HepG2 (cell line): Measurements from ENCODE around the gene LRRC27. TPM values are rescaled to one million over a fixed set of nuclear protein-coding genes. Genes with fewer than 3 reads are reported as not detected.

Experiments used
- ATAC-seq: fragments of 200-7000 bp; cut with Tn5 transposase; 3 replicates; pipeline ENCODE4 v1.9.1; 2020; ENCODE audit warnings: mild to moderate bottlenecking, moderate library complexity
- BruUV-seq: library from RNA; stranded (reverse); fragments of 400-500 nt; replicated peaks from 2 replicates; lab custom pipeline; 2021; lab: Mats Ljungman, UMichigan
- CTCF ChIA-PET: fragments of 300-600 bp; formaldehyde crosslinking; extraction: SDS; loops from one replicate; lab custom pipeline; 2021; ENCODE audit warnings: low total read pairs, inconsistent platforms, low intra/inter-chr PET ratio; lab: Yijun Ruan, JAX
- POLR2A ChIA-PET: fragments of 350-600 bp; sonication (Branson Sonifier 250); formaldehyde crosslinking; loops from one replicate; lab custom pipeline; 2020; ENCODE audit warnings: antibody characterized with exemption, inconsistent platforms; lab: Yijun Ruan, JAX
- DNase-seq: peaks from one replicate; pipeline ENCODE4 v3.0.0-alpha.2; 2015; ENCODE audit warnings: low spot score
- FAIRE-seq: peaks from 3 replicates; lab custom pipeline; 2011; peaks lifted over from hg19 to GRCh38; lab: Jason Lieb, UNC
- H2AFZ ChIP-seq: one replicate; pipeline ENCODE4 v1.6.1; 2011; ENCODE audit warnings: low read length, inconsistent platforms
- H3K27ac ChIP-seq: fragments of 300-600 bp; 3 replicates; pipeline ENCODE4 v1.8.0; 2011; ENCODE audit warnings: mixed run types, mild to moderate bottlenecking, mixed read lengths, low read length, inconsistent platforms; ENCODE audit not compliant: insufficient read depth; ENCODE audit errors: extremely low read length
- H3K27me3 ChIP-seq, 2 experiments: fragments of 200-600 bp in 1 of 2; 2 replicates in 1 of 2; 3 replicates in 1 of 2; pipeline versions ENCODE4 v1.6.0 to v1.8.0; 2011; ENCODE audit warnings: low read length in 2 of 2, mild to moderate bottlenecking in 2 of 2, moderate library complexity in 2 of 2, inconsistent platforms in 1 of 2; ENCODE audit not compliant: insufficient read depth in 2 of 2, control insufficient read depth in 1 of 2
- H3K36me3 ChIP-seq, 2 experiments: fragments of 200-600 bp in 1 of 2; replicated peaks in 1 of 2; 2 replicates in 1 of 2; 3 replicates in 1 of 2; pipeline versions ENCODE4 v1.5.1 to v1.8.0; 2011; ENCODE audit warnings: low read length in 2 of 2, inconsistent platforms in 1 of 2; ENCODE audit not compliant: insufficient read depth in 2 of 2, control insufficient read depth in 1 of 2
- H3K4me1 ChIP-seq: 2 replicates; pipeline ENCODE4 v1.5.1; 2012; ENCODE audit warnings: low read length, inconsistent platforms; ENCODE audit not compliant: insufficient read depth
- H3K4me2 ChIP-seq: 2 replicates; pipeline ENCODE4 v1.6.0; 2011; ENCODE audit warnings: low read depth, low read length, inconsistent platforms
- H3K4me3 ChIP-seq, 3 experiments: fragments of 200-600 bp in 1 of 3; sonication (generic), shearing (Covaris generic) in 1 of 3; replicated peaks in 1 of 3; 2 replicates each; pipeline ENCODE4 v1.5.1; 2011 to 2016; ENCODE audit warnings: low read length in 3 of 3, inconsistent platforms in 2 of 3, low read depth in 2 of 3, mild to moderate bottlenecking in 2 of 3, control low read depth in 1 of 3, mixed read lengths in 1 of 3; ENCODE audit not compliant: insufficient read depth in 1 of 3
- H3K79me2 ChIP-seq: one replicate; pipeline ENCODE4 v1.6.1; 2011; ENCODE audit warnings: low read length, inconsistent platforms; ENCODE audit not compliant: insufficient read depth
- H3K9ac ChIP-seq: 2 replicates; pipeline ENCODE4 v1.6.0; 2011; ENCODE audit warnings: mild to moderate bottlenecking, low read depth, low read length, inconsistent platforms; ENCODE audit not compliant: insufficient read depth
- H3K9me3 ChIP-seq: 2 replicates; pipeline ENCODE4 v1.5.1; 2012; ENCODE audit warnings: mild to moderate bottlenecking, low read length
- H4K20me1 ChIP-seq: 2 replicates; pipeline ENCODE4 v1.6.0; 2011; ENCODE audit warnings: inconsistent platforms, mild to moderate bottlenecking, low read length, moderate library complexity; ENCODE audit not compliant: insufficient read depth
- FOSL1 ChIP-seq: sonication (generic); formaldehyde crosslinking; IDR thresholded peaks from 2 replicates; pipeline ENCODE4 v1.9.0; 2021; ENCODE audit warnings: missing genetic modification reagents, borderline replicate concordance
- KDM1A ChIP-seq: IDR thresholded peaks from 2 replicates; pipeline ENCODE4 v1.6.1; 2016; ENCODE audit warnings: missing compliant biosample characterization
- NR1H2 ChIP-seq: sonication (generic); formaldehyde crosslinking; IDR thresholded peaks from 2 replicates; pipeline ENCODE4 v1.8.1; 2022; ENCODE audit warnings: low read depth, missing genetic modification reagents, borderline replicate concordance
- ZNF296 ChIP-seq: sonication (generic); formaldehyde crosslinking; conservative IDR thresholded peaks from 2 replicates; pipeline ENCODE4 v1.5.0; 2020; ENCODE audit warnings: mild to moderate bottlenecking, missing genetic modification reagents
- ZNF350 ChIP-seq: sonication (generic); formaldehyde crosslinking; IDR thresholded peaks from 2 replicates; pipeline ENCODE4 v1.4.0; 2020; ENCODE audit warnings: mild to moderate bottlenecking, low read depth, missing genetic modification reagents, borderline replicate concordance
- ZNF441 ChIP-seq: sonication (generic); formaldehyde crosslinking; IDR thresholded peaks from 2 replicates; pipeline ENCODE4 v1.7.0; 2021; ENCODE audit warnings: missing genetic modification reagents, borderline replicate concordance
- ZNF761 ChIP-seq: sonication (generic); formaldehyde crosslinking; conservative IDR thresholded peaks from 2 replicates; pipeline ENCODE4 v1.4.0; 2020; ENCODE audit warnings: mild to moderate bottlenecking, missing genetic modification reagents
- WGBS: methylation state at CpG from one replicate; pipeline ENCODE4 v1.1.6; 2017; ENCODE audit warnings: low lambda C conversion rate; 5-methylcytosine and 5-hydroxymethylcytosine counted together
- in situ Hi-C: cut with HindIII; loops from 2 replicates; pipeline ENCODE4 v1.10.0; 2017; ENCODE audit warnings: low pct_unique_long_range_greater_than_20kb; ENCODE audit not compliant: extremely low pct_ligation_motif_present
- intact Hi-C: fragments of 100-400 bp; cut with micrococcal nuclease; formaldehyde crosslinking; loops from one replicate; pipeline ENCODE4 v1.10.0; 2022; ENCODE audit not compliant: unreplicated experiment
- polyA plus RNA-seq, 8 experiments: library from polyadenylated mRNA; depleted of rRNA in 3 of 8; stranded (reverse) in 7 of 8; unstranded in 1 of 8; fragments of >200 nt; fragmentation: Illumina TruSeq in 4 of 8; extraction: Trizol in 4 of 8; gene quantifications; 2 replicates each; pipeline versions ENCODE4 v1.2.1 to v1.2.3, GENCODE V29; 2011 to 2016; ENCODE audit warnings: low read depth in 4 of 8, missing spikeins in 1 of 8, mixed read lengths in 1 of 8; ENCODE audit not compliant: insufficient read depth in 1 of 8
- total RNA-seq, 5 experiments: library from RNA; depleted of rRNA; stranded (reverse); fragments of >200 nt; fragmentation: Illumina TruSeq; extraction: Trizol; gene quantifications; 2 replicates each; pipeline ENCODE4 v1.2.3, GENCODE V29; 2016; ENCODE audit warnings: low read depth in 1 of 5
- TF ChIP-seq, protein P1 (sequence below): sonication (generic); formaldehyde crosslinking; IDR thresholded peaks from 2 replicates; pipeline ENCODE4 v1.4.0; 2020; ENCODE audit warnings: missing genetic modification reagents
- TF ChIP-seq, protein P2 (sequence below): sonication (generic); formaldehyde crosslinking; IDR thresholded peaks from 2 replicates; pipeline ENCODE4 v1.5.1; 2020; ENCODE audit warnings: missing genetic modification reagents, mild to moderate bottlenecking, borderline replicate concordance
- TF ChIP-seq, protein P3 (sequence below): sonication (generic); formaldehyde crosslinking; IDR thresholded peaks from 2 replicates; pipeline ENCODE4 v1.5.1; 2020; ENCODE audit warnings: mild to moderate bottlenecking, missing genetic modification reagents
- TF ChIP-seq, protein P4 (sequence below): sonication (generic); formaldehyde crosslinking; IDR thresholded peaks from 2 replicates; pipeline ENCODE4 v1.4.0; 2020; ENCODE audit warnings: missing genetic modification reagents

Gene LRRC27
- total and polyA plus RNA-seq, 2 of the 13 experiments (the other 11 are each of a cell fraction or from before 2014, with no cell fraction given) = 4.2 to 4.6 TPM

DNA sequence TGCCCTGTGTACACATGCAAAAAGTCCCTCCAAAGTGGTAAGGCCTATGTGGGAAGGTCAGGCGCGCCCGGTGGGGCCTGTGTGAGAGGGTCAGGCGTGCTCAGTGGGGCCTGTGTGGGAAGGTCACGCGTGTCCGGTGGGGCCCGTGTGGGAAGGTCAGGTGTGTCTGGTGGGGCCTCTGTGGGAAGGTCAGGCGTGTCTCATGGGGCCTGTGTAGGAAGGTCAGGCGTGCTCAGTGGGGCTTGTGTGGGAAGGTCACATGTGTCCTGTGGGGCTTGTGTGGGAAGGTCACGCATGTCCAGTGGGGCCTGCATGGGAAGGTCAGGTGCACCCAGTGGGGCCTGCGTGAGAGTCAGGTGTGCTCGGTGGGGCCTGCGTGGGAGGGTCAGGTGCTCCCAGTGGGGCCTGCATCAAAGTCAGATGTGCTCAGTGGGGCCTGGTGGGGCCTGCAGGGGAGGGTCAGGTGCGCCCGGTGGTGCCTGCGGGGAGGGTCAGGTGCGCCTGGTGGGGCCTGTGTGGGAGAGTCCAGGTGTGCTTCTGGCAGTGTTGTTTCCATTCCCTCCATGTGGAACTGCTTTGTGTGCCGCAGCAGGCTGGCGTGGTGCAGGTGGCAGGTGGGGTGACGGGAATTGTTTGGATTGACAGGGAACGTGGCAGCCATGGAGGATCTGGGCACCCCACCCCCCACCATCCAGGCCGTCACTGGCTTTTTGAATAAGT is 15.4 kb downstream of the LRRC27 start:
- H3K36me3 ChIP-seq = no peaks in the 10 kb centered on the region
- H3K4me1 ChIP-seq = peaks cover 18% of the 10 kb centered on the region
- H2AFZ ChIP-seq = no peak overlapping the region
- FAIRE-seq = no peak
- H4K20me1 ChIP-seq = no peaks in the 10 kb centered on the region
- in situ Hi-C loops = loop anchor here (5.0 kb wide), 1 partner anchor 125 kb away; no protein-coding TSS in a partner anchor
- H3K27me3 ChIP-seq = no peaks in the 10 kb centered on the region
- no peak overlapping the region for H3K4me3 ChIP-seq
- intact Hi-C loops = no loop called here
- ChIA-PET CTCF (no interaction called here), POLR2A (no interaction called here)
- no peak overlapping the region for H3K9ac ChIP-seq
- BruUV-seq = no TSS peak
- no peaks in the 10 kb centered on the region for H3K9me3 ChIP-seq
- no peak overlapping the region for H3K4me2 ChIP-seq
- H3K27ac ChIP-seq = no peak overlapping the region
- TF ChIP-seq ZNF761 (CRISPR knock-in tag) (no peak), ZNF441 (CRISPR knock-in tag) (no peak), FOSL1 (no peak), KDM1A (no peak), ZNF350 (CRISPR knock-in tag) (no peak), NR1H2 (no peak), ZNF296 (no peak)
- TF ChIP-seq, protein P1, sequence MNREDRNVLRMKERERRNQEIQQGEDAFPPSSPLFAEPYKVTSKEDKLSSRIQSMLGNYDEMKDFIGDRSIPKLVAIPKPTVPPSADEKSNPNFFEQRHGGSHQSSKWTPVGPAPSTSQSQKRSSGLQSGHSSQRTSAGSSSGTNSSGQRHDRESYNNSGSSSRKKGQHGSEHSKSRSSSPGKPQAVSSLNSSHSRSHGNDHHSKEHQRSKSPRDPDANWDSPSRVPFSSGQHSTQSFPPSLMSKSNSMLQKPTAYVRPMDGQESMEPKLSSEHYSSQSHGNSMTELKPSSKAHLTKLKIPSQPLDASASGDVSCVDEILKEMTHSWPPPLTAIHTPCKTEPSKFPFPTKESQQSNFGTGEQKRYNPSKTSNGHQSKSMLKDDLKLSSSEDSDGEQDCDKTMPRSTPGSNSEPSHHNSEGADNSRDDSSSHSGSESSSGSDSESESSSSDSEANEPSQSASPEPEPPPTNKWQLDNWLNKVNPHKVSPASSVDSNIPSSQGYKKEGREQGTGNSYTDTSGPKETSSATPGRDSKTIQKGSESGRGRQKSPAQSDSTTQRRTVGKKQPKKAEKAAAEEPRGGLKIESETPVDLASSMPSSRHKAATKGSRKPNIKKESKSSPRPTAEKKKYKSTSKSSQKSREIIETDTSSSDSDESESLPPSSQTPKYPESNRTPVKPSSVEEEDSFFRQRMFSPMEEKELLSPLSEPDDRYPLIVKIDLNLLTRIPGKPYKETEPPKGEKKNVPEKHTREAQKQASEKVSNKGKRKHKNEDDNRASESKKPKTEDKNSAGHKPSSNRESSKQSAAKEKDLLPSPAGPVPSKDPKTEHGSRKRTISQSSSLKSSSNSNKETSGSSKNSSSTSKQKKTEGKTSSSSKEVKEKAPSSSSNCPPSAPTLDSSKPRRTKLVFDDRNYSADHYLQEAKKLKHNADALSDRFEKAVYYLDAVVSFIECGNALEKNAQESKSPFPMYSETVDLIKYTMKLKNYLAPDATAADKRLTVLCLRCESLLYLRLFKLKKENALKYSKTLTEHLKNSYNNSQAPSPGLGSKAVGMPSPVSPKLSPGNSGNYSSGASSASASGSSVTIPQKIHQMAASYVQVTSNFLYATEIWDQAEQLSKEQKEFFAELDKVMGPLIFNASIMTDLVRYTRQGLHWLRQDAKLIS (CRISPR knock-in tag) = no peak
- TF ChIP-seq, protein P2, sequence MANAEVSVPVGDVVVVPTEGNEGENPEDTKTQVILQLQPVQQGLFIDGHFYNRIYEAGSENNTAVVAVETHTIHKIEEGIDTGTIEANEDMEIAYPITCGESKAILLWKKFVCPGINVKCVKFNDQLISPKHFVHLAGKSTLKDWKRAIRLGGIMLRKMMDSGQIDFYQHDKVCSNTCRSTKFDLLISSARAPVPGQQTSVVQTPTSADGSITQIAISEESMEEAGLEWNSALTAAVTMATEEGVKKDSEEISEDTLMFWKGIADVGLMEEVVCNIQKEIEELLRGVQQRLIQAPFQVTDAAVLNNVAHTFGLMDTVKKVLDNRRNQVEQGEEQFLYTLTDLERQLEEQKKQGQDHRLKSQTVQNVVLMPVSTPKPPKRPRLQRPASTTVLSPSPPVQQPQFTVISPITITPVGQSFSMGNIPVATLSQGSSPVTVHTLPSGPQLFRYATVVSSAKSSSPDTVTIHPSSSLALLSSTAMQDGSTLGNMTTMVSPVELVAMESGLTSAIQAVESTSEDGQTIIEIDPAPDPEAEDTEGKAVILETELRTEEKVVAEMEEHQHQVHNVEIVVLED (CRISPR knock-in tag) = no peak
- TF ChIP-seq, protein P3, sequence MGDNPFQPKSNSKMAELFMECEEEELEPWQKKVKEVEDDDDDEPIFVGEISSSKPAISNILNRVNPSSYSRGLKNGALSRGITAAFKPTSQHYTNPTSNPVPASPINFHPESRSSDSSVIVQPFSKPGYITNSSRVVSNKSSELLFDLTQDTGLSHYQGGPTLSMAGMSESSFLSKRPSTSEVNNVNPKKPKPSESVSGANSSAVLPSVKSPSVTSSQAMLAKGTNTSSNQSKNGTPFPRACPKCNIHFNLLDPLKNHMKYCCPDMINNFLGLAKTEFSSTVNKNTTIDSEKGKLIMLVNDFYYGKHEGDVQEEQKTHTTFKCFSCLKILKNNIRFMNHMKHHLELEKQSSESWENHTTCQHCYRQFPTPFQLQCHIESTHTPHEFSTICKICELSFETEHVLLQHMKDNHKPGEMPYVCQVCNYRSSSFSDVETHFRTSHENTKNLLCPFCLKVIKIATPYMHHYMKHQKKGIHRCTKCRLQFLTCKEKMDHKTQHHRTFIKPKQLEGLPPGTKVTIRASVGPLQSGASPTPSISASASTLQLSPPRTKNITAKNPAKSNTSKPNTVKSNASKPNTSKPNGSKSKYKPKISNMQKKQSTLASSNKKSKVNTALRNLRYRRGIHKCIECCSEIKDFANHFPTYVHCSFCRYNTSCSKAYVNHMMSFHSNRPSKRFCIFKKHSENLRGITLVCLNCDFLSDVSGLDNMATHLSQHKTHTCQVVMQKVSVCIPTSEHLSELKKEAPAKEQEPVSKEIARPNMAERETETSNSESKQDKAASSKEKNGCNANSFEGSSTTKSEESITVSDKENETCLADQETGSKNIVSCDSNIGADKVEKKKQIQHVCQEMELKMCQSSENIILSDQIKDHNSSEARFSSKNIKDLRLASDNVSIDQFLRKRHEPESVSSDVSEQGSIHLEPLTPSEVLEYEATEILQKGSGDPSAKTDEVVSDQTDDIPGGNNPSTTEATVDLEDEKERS (CRISPR knock-in tag) = no peak
- TF ChIP-seq, protein P4, sequence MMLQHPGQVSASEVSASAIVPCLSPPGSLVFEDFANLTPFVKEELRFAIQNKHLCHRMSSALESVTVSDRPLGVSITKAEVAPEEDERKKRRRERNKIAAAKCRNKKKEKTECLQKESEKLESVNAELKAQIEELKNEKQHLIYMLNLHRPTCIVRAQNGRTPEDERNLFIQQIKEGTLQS (CRISPR knock-in tag) = no peak
- TF ChIP-seq, all 625 proteins: peak for 0
- 92% methylated on average over 16 of the region's 23 CpGs for WGBS
- ATAC-seq (no peak), DNase-seq (no peak)
- no peaks in the 10 kb centered on the region for H3K79me2 ChIP-seq
